SK-N-SH (cell line): ENCODE data around the gene GJA3. TPM values are rescaled to one million over a fixed set of nuclear protein-coding genes. Genes with fewer than 3 reads are reported as not detected.

Source experiments
- CTCF ChIA-PET: fragments of 300-600, 350-600 bp; formaldehyde crosslinking; extraction: SDS; loops from one replicate; lab custom pipeline; 2021; lab: Yijun Ruan, JAX
- POLR2A ChIA-PET: fragments of 350-600 bp; sonication (Branson Sonifier 250); formaldehyde crosslinking; extraction: SDS; loops from one replicate; lab custom pipeline; 2020; ENCODE audit warnings: antibody characterized with exemption, inconsistent platforms; lab: Yijun Ruan, JAX
- DNase-seq: peaks from one replicate; pipeline ENCODE4 v3.0.0; 2012
- H2AFZ ChIP-seq: fragments of 200-600 bp; sonication (generic); 2 replicates; pipeline ENCODE4 v1.8.1; 2016; ENCODE audit warnings: antibody characterized with exemption, mild to moderate bottlenecking, low read depth
- H3F3A ChIP-seq: fragments of 200-600 bp; sonication (generic); replicated peaks from 2 replicates; pipeline ENCODE3; 2016; ENCODE audit warnings: antibody characterized with exemption, mild to moderate bottlenecking; ENCODE audit not compliant: insufficient read depth
- H3K27ac ChIP-seq, 2 experiments: fragments of 200-500 bp in 1 of 2; fragments of 200-600 bp in 1 of 2; sonication (Bioruptor generic) in 1 of 2; sonication (generic), shearing (Covaris generic) in 1 of 2; 2 replicates each; pipeline versions ENCODE4 v1.5.1 to v1.6.1; 2014 to 2016; ENCODE audit warnings: low read depth in 2 of 2, inconsistent platforms in 1 of 2, low read length in 1 of 2, mild to moderate bottlenecking in 1 of 2, mixed read lengths in 1 of 2
- H3K27me3 ChIP-seq: fragments of 200-600 bp; sonication (generic), shearing (Covaris generic); 2 replicates; pipeline ENCODE4 v1.6.1; 2016; ENCODE audit warnings: mixed run types; ENCODE audit not compliant: insufficient read depth
- H3K36me3 ChIP-seq, 2 experiments: fragments of 200-500 bp in 1 of 2; fragments of 200-600 bp in 1 of 2; sonication (Bioruptor generic) in 1 of 2; sonication (generic) in 1 of 2; replicated peaks in 1 of 2; 2 replicates each; pipeline versions ENCODE3 to v1.5.1; 2014 to 2016; ENCODE audit warnings: low read length in 1 of 2, mild to moderate bottlenecking in 1 of 2; ENCODE audit not compliant: insufficient read depth in 2 of 2, control insufficient read depth in 1 of 2
- H3K4me1 ChIP-seq, 2 experiments: fragments of 200-500 bp in 1 of 2; fragments of 200-600 bp in 1 of 2; sonication (Bioruptor generic) in 1 of 2; sonication (generic), shearing (Covaris generic) in 1 of 2; 2 replicates each; pipeline versions ENCODE4 v1.5.1 to v1.6.1; 2014 to 2016; ENCODE audit warnings: low read depth in 1 of 2, low read length in 1 of 2, mixed run types in 1 of 2; ENCODE audit not compliant: insufficient read depth in 2 of 2, control insufficient read depth in 1 of 2
- H3K4me2 ChIP-seq: fragments of 200-600 bp; sonication (generic), shearing (Covaris generic); 2 replicates; pipeline ENCODE4 v1.6.1; 2017; ENCODE audit warnings: mixed run types
- H3K4me3 ChIP-seq, 2 experiments: fragments of 200-500 bp in 1 of 2; fragments of 200-600 bp in 1 of 2; sonication (Bioruptor generic) in 1 of 2; sonication (generic), shearing (Covaris generic) in 1 of 2; 2 replicates each; pipeline versions ENCODE4 v1.5.1 to v1.8.1; 2014 to 2016; ENCODE audit warnings: low read depth in 2 of 2, inconsistent platforms in 1 of 2, low read length in 1 of 2, mild to moderate bottlenecking in 1 of 2, mixed read lengths in 1 of 2, moderate library complexity in 1 of 2
- H3K79me2 ChIP-seq: fragments of 200-600 bp; sonication (generic); 2 replicates; pipeline ENCODE4 v1.8.1; 2017; ENCODE audit warnings: mild to moderate bottlenecking; ENCODE audit not compliant: insufficient read depth
- H3K9ac ChIP-seq: fragments of 200-600 bp; sonication (generic); 2 replicates; pipeline ENCODE4 v1.6.1; 2017; ENCODE audit warnings: mixed run types
- H3K9me2 ChIP-seq: fragments of 200-600 bp; sonication (generic); 2 replicates; pipeline ENCODE4 v1.6.1; 2017; ENCODE audit warnings: mixed run types
- H3K9me3 ChIP-seq: fragments of 200-600 bp; sonication (generic); 2 replicates; pipeline ENCODE4 v1.6.1; 2017; ENCODE audit warnings: mixed run types, mild to moderate bottlenecking, moderate library complexity
- H4K20me1 ChIP-seq: fragments of 200-600 bp; sonication (generic); 2 replicates; pipeline ENCODE4 v1.6.1; 2017; ENCODE audit warnings: mild to moderate bottlenecking, mixed run types; ENCODE audit not compliant: insufficient read depth
- ELF1 ChIP-seq: IDR thresholded peaks from 2 replicates; pipeline ENCODE4 v1.4.0; 2012
- EZH2phosphoT487 ChIP-seq: fragments of 200-600 bp; sonication (generic); IDR thresholded peaks from 2 replicates; pipeline ENCODE4 v1.6.1; 2017; ENCODE audit warnings: low read depth, mixed run types, mild to moderate bottlenecking, antibody characterized with exemption, moderate library complexity, borderline replicate concordance
- FOXJ3 ChIP-seq: sonication (generic); formaldehyde crosslinking; IDR thresholded peaks from 2 replicates; pipeline ENCODE4 v1.5.1; 2020; ENCODE audit warnings: mild to moderate bottlenecking, missing genetic modification reagents
- FOXM1 ChIP-seq: IDR thresholded peaks from 2 replicates; pipeline ENCODE4 v1.4.0; 2012; ENCODE audit warnings: low read depth, mild to moderate bottlenecking
- GATA2 ChIP-seq: sonication (generic); formaldehyde crosslinking; IDR thresholded peaks from 2 replicates; pipeline ENCODE4 v1.5.0; 2020; ENCODE audit warnings: mild to moderate bottlenecking, missing genetic modification reagents
- IRF3 ChIP-seq: fragments of 150-350 bp; IDR thresholded peaks from 2 replicates; pipeline ENCODE4 v1.6.1; 2016; ENCODE audit warnings: mild to moderate bottlenecking, low read depth, low read length
- MEF2A ChIP-seq: IDR thresholded peaks from 2 replicates; pipeline ENCODE4 v1.4.0; 2012; ENCODE audit warnings: low read depth, borderline replicate concordance
- NRF1 ChIP-seq: IDR thresholded peaks from 2 replicates; pipeline ENCODE4 v1.6.1; 2012; ENCODE audit warnings: low read depth, mild to moderate bottlenecking, low read length
- POLR2AphosphoS5 ChIP-seq: IDR thresholded peaks from 2 replicates; pipeline ENCODE4 v1.6.1; 2012; ENCODE audit warnings: low read depth, low read length
- RCOR1 ChIP-seq: fragments of 150-350 bp; IDR thresholded peaks from 2 replicates; pipeline ENCODE4 v1.6.1; 2017; ENCODE audit warnings: antibody characterized with exemption, low read length
- REST ChIP-seq: IDR thresholded peaks from 2 replicates; pipeline ENCODE4 v1.6.1; 2012; ENCODE audit warnings: mild to moderate bottlenecking, low read depth, low read length, moderate library complexity
- RFX5 ChIP-seq: IDR thresholded peaks from 2 replicates; pipeline ENCODE4 v1.6.1; 2012; ENCODE audit warnings: mild to moderate bottlenecking, improper control_type of control experiment, low read length
- TAF1 ChIP-seq: IDR thresholded peaks from 2 replicates; pipeline ENCODE4 v1.6.1; 2012; ENCODE audit warnings: low read depth, mild to moderate bottlenecking, low read length, moderate library complexity, borderline replicate concordance
- TEAD4 ChIP-seq: IDR thresholded peaks from 2 replicates; pipeline ENCODE4 v1.4.0; 2012; ENCODE audit warnings: mild to moderate bottlenecking, borderline replicate concordance; ENCODE audit not compliant: insufficient read depth
- USF1 ChIP-seq: IDR thresholded peaks from 2 replicates; pipeline ENCODE4 v1.4.0; 2012; ENCODE audit warnings: low read depth, borderline replicate concordance
- YY1 ChIP-seq: IDR thresholded peaks from 2 replicates; pipeline ENCODE4 v1.4.0; 2012; ENCODE audit warnings: low read depth, mild to moderate bottlenecking
- ZBTB33 ChIP-seq: IDR thresholded peaks from 2 replicates; pipeline ENCODE4 v1.4.0; 2012; ENCODE audit warnings: low read depth, borderline replicate concordance
- WGBS: methylation state at CpG from one replicate; pipeline ENCODE4 v1.1.6; 2017; ENCODE audit warnings: low lambda C conversion rate; 5-methylcytosine and 5-hydroxymethylcytosine counted together
- polyA plus RNA-seq, 3 experiments: library from polyadenylated mRNA; depleted of rRNA; stranded (reverse); fragments of >200 nt; gene quantifications; 2 replicates each; pipeline ENCODE4 v1.2.3, GENCODE V29; 2012

Gene GJA3
- polyA plus RNA-seq, 1 of the 3 experiments (the other 2 are of a cell fraction) = not detected

GRCh38 chr13:20193162-20193906 lies 32.5 kb upstream of the GJA3 start (continued):
- TF ChIP-seq REST (no peak), TAF1 (no peak), POLR2AphosphoS5 (no peak), RFX5 (no peak), USF1 (no peak), IRF3 (no peak)

- H3K9me2 ChIP-seq = no peaks in the 10 kb centered on the region
- ChIA-PET CTCF (interaction anchor here (0.9 to 2.6 kb wide), 3 partner anchors 10 to 751 kb away, joined by 3 to 15 read pairs (median 3); no protein-coding TSS in a partner anchor), POLR2A (no interaction called here)
- peaks cover 78% of the 10 kb centered on the region for H3K27me3 ChIP-seq
- H4K20me1 ChIP-seq = 0 out of 2 replicates have a peak, but pooled peaks cover 4% of the 10 kb centered on the region
- H3K4me2 ChIP-seq = peak within 1 kb of the TSS; percentile 80
- peak within 1 kb of the TSS; percentile 25 to 53 for H3K4me3 ChIP-seq
- peak; percentile 37 for DNase-seq
- H3K79me2 ChIP-seq = no peaks in the 10 kb centered on the region
- 0% methylated on average over 1 of the region's 39 CpGs for WGBS
- H3K9ac ChIP-seq = no peak within 1 kb of the TSS
- H2AFZ ChIP-seq = peak within 1 kb of the TSS; percentile 62
- peaks cover 9% of the 10 kb centered on the region for H3F3A ChIP-seq
- H3K4me1 ChIP-seq = peaks cover 4 to 11% of the 10 kb centered on the region in 2 experiments; a peak in 1 of 4 replicates
- no peak within 1 kb of the TSS for H3K27ac ChIP-seq
- no peaks in the 10 kb centered on the region for H3K9me3 ChIP-seq
- no peaks in the 10 kb centered on the region for H3K36me3 ChIP-seq
- no peak for TF ChIP-seq TEAD4
- no peak for TF ChIP-seq FOXJ3 (CRISPR knock-in tag)
- TF ChIP-seq MEF2A = no peak
- no peak for TF ChIP-seq IRF3
- TF ChIP-seq ELF1 = no peak
- no peak for TF ChIP-seq ZBTB33
- no peak for TF ChIP-seq YY1
- no peak for TF ChIP-seq REST
- no peak for TF ChIP-seq RFX5
- TF ChIP-seq EZH2phosphoT487 = no peak
- TF ChIP-seq GATA2 (CRISPR knock-in tag) = no peak
- TF ChIP-seq NRF1 = no peak
- no peak for TF ChIP-seq RCOR1
- no peak for TF ChIP-seq FOXM1
Measured at GRCh38 chr13:20192836-20193161, 31.9 kb upstream of the GJA3 start, which contains the start of gene GJB2. Gene GJB2, minus strand, starts transcription at chr13:20192938. Its CDS starts 3,357 bp downstream, at chr13:20189581.
